Thoracic aorta (tissue), 2 donors: ENCODE results near the gene FBXO3. TPM values are rescaled to one million over a fixed set of nuclear protein-coding genes. Genes with fewer than 3 reads are reported as not detected.
A peak's percentile ranks its signal among the peaks of the same experiment; 100 is the strongest.

Experiments used
- ATAC-seq: fragments of 150-250 bp; one replicate; pipeline ENCODE4 v1.8.0; 2017; ENCODE audit warnings: low read depth; ENCODE audit not compliant: insufficient number of reproducible peaks, low FRiP score
- DNase-seq: peaks from one replicate; pipeline ENCODE4 v3.0.0-alpha.2; 2020; ENCODE audit warnings: low spot score
- H3K27ac ChIP-seq, 2 donors: fragments of 200-600 bp; sonication (generic); 1 replicate in 1 of 2; 2 replicates in 1 of 2; pipeline ENCODE4 v1.5.1; 2016; ENCODE audit warnings: mild to moderate bottlenecking in 2 of 2, moderate library complexity in 2 of 2
- H3K27me3 ChIP-seq: fragments of 200-600 bp; sonication (generic); replicated peaks from 2 replicates; pipeline ENCODE4 v1.6.0; 2016; ENCODE audit warnings: mild to moderate bottlenecking; ENCODE audit not compliant: insufficient read depth
- H3K36me3 ChIP-seq: fragments of 200-600 bp; sonication (generic); one replicate; pipeline ENCODE4 v1.5.1; 2016
- H3K4me1 ChIP-seq, 2 donors: fragments of 200-600 bp; sonication (generic); 1 replicate in 1 of 2; 2 replicates in 1 of 2; pipeline versions ENCODE4 v1.5.1 to v1.6.0; 2016; ENCODE audit warnings: low read depth in 2 of 2, mild to moderate bottlenecking in 1 of 2; ENCODE audit not compliant: control insufficient read depth in 1 of 2
- H3K4me3 ChIP-seq: fragments of 200-600 bp; sonication (generic); 2 replicates; pipeline ENCODE4 v1.5.1; 2016; ENCODE audit warnings: mild to moderate bottlenecking
- H3K9me3 ChIP-seq: fragments of 200-600 bp; sonication (generic); 2 replicates; pipeline ENCODE4 v1.5.1; 2016
- CTCF ChIP-seq: fragments of 200-600 bp; sonication (generic); IDR thresholded peaks from one replicate; pipeline ENCODE4 v1.5.1; 2019; ENCODE audit warnings: antibody characterized with exemption
- total RNA-seq, 2 donors: library from RNA; depleted of rRNA; stranded (reverse); fragments of >200 nt; gene quantifications; one replicate each; pipeline versions ENCODE4 v1.1.0 to v1.2.3, GENCODE V29; 2016

The FBXO3 gene
- total RNA-seq, 2 donors from 2014 or later: 35.1 to 73.8 TPM

- peak overlapping the region; percentile 6 to 58 for H3K27ac ChIP-seq
- H3K9me3 ChIP-seq: no peaks in the 10 kb centered on the region
- no peak for DNase-seq
- H3K4me1 ChIP-seq: peaks cover 9 to 13% of the 10 kb centered on the region in 2 donors
- no peak overlapping the region for H3K4me3 ChIP-seq
- no peaks in the 10 kb centered on the region for H3K27me3 ChIP-seq
- no peak for TF ChIP-seq CTCF
- ATAC-seq: peak; percentile 89
- H3K36me3 ChIP-seq: peaks cover 12% of the 10 kb centered on the region
These were observed 20.9 kb downstream of the FBXO3 start for GRCh38 chr11:33753304-33753967.

GRCh38 chr11:33751878-33752277 is 22.4 kb downstream of the FBXO3 start:
- Histone ChIP-seq H3K4me3 (no peak overlapping the region), H3K36me3 (peaks cover 6% of the 10 kb centered on the region), H3K27ac (no peak overlapping the region), H3K9me3 (no peaks in the 10 kb centered on the region), H3K4me1 (peaks cover 9 to 22% of the 10 kb centered on the region in 2 donors), H3K27me3 (no peaks in the 10 kb centered on the region)
- DNase-seq (no peak), ATAC-seq (no peak)
- no peak for TF ChIP-seq CTCF

- no peak overlapping the region for H3K27ac ChIP-seq
These were observed 26.3 kb downstream of the FBXO3 start for GRCh38 chr11:33747979-33748378.

GRCh38 chr11:33743291-33743690 is 31.0 kb downstream of the FBXO3 start:
- H3K4me3 ChIP-seq: no peak overlapping the region
- peaks cover 7% of the 10 kb centered on the region for H3K36me3 ChIP-seq
- no peak for TF ChIP-seq CTCF
- no peak overlapping the region for H3K27ac ChIP-seq
- ATAC-seq (no peak), DNase-seq (no peak)
- H3K27me3 ChIP-seq: no peaks in the 10 kb centered on the region
- peaks cover 0 to 9% of the 10 kb centered on the region in 2 donors for H3K4me1 ChIP-seq
- no peaks in the 10 kb centered on the region for H3K9me3 ChIP-seq

More at GRCh38 chr11:33747979-33748378, 26.3 kb downstream of the FBXO3 start:
- no peak for TF ChIP-seq CTCF
- Histone ChIP-seq H3K27me3 (no peaks in the 10 kb centered on the region), H3K4me1 (peaks cover 0 to 10% of the 10 kb centered on the region in 2 donors), H3K4me3 (no peak overlapping the region), H3K9me3 (no peaks in the 10 kb centered on the region), H3K36me3 (peaks cover 6% of the 10 kb centered on the region)
- DNase-seq: no peak
- ATAC-seq: no peak

- Histone ChIP-seq H3K4me1 (peaks cover 0 to 3% of the 10 kb centered on the region in 2 donors), H3K27ac (no peak overlapping the region), H3K36me3 (peaks cover 7% of the 10 kb centered on the region), H3K4me3 (no peak overlapping the region), H3K9me3 (no peaks in the 10 kb centered on the region), H3K27me3 (no peaks in the 10 kb centered on the region)
- TF ChIP-seq CTCF: peak; percentile 38
- ATAC-seq: peak; percentile 27
- no peak for DNase-seq
These were observed 32.0 kb downstream of the FBXO3 start for GRCh38 chr11:33742249-33742851.
